Loucy (cell line): Measurements from ENCODE around the gene LPP.

Experiments used
- H2AFZ ChIP-seq: fragments of 200-600 bp; sonication (generic); 2 replicates; pipeline ENCODE4 v1.6.0; 2016; ENCODE audit warnings: antibody characterized with exemption, mild to moderate bottlenecking, low read length, moderate library complexity
- H3F3A ChIP-seq: fragments of 200-600 bp; 2 replicates; pipeline ENCODE4 v1.6.0; 2016; ENCODE audit warnings: antibody characterized with exemption, low read depth, mild to moderate bottlenecking
- H3K27me3 ChIP-seq: fragments of 200-600 bp; sonication (generic); 2 replicates; pipeline ENCODE4 v1.6.1; 2014; ENCODE audit warnings: low read length, mild to moderate bottlenecking; ENCODE audit not compliant: insufficient read depth, poor library complexity, severe bottlenecking
- H3K36me3 ChIP-seq: fragments of 200-600 bp; sonication (generic); 2 replicates; pipeline ENCODE4 v1.6.1; 2016; ENCODE audit warnings: low read length; ENCODE audit not compliant: insufficient read depth
- H3K4me1 ChIP-seq: fragments of 200-600 bp; sonication (generic); 2 replicates; pipeline ENCODE4 v1.5.1; 2014; ENCODE audit warnings: low read length, mild to moderate bottlenecking; ENCODE audit not compliant: insufficient read depth, poor library complexity, severe bottlenecking
- H3K4me2 ChIP-seq: fragments of 200-600 bp; sonication (generic); 2 replicates; pipeline ENCODE4 v1.6.0; 2014; ENCODE audit warnings: antibody characterized with exemption, low read length, low read depth, mild to moderate bottlenecking; ENCODE audit not compliant: poor library complexity, severe bottlenecking
- H3K4me3 ChIP-seq: fragments of 200-600 bp; sonication (generic); 2 replicates; pipeline ENCODE4 v1.5.1; 2014; ENCODE audit warnings: low read length, mild to moderate bottlenecking, mixed read lengths; ENCODE audit not compliant: poor library complexity, severe bottlenecking
- H3K79me2 ChIP-seq: fragments of 200-600 bp; sonication (generic); 2 replicates; pipeline ENCODE4 v1.6.1; 2014; ENCODE audit warnings: low read length; ENCODE audit not compliant: insufficient read depth
- H3K9ac ChIP-seq: fragments of 200-600 bp; sonication (generic); 2 replicates; pipeline ENCODE4 v1.6.0; 2014; ENCODE audit warnings: mild to moderate bottlenecking, low read depth, low read length, moderate library complexity; ENCODE audit not compliant: poor library complexity, severe bottlenecking
- H3K9me2 ChIP-seq: fragments of 200-600 bp; sonication (generic); replicated peaks from 2 replicates; pipeline ENCODE4 v1.6.1; 2016; ENCODE audit warnings: low read depth, low read length, mixed read lengths
- H3K9me3 ChIP-seq: fragments of 200-600 bp; sonication (generic); 2 replicates; pipeline ENCODE4 v1.6.1; 2014; ENCODE audit warnings: mild to moderate bottlenecking, antibody characterized with exemption, low read length, low read depth; ENCODE audit not compliant: insufficient read depth
- H4K20me1 ChIP-seq: fragments of 200-600 bp; sonication (generic); 2 replicates; pipeline ENCODE4 v1.6.0; 2014; ENCODE audit warnings: antibody characterized with exemption, low read length, mild to moderate bottlenecking; ENCODE audit not compliant: insufficient read depth, poor library complexity, severe bottlenecking
- EZH2phosphoT487 ChIP-seq: fragments of 200-600 bp; IDR thresholded peaks from 2 replicates; pipeline ENCODE4 v1.6.1; 2018; ENCODE audit warnings: antibody characterized with exemption, mild to moderate bottlenecking, moderate library complexity, borderline replicate concordance
- TF ChIP-seq, protein P1 (sequence below): fragments of 200-600 bp; sonication (generic); conservative IDR thresholded peaks from 2 replicates; pipeline ENCODE4 v1.5.1; 2014; ENCODE audit warnings: mild to moderate bottlenecking, antibody characterized with exemption, low read length

LPP gene

DNA sequence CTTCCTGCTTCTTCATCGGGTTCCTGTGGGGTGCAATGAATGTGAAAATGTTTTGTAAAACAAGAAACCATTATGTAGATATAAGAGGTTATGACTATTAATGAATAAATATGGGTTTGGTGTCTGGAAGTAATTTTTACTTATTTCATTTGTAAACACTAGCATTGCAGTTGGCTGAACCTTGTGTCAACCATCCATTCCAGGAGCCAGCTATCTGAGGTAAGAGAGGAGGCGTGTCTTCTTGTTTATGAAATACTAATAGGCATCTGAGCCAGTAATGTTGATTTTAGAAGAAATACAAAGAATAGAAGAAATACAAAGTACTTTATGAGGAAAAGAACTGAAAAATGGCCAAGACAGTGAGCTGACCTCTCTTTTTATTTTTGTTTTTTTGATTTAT, 187.5 kb downstream of the LPP start:
- Histone ChIP-seq H3K79me2 (peaks cover 22% of the 10 kb centered on the region), H3K4me1 (peaks cover 47% of the 10 kb centered on the region), H3K9me3 (no peaks in the 10 kb centered on the region), H3K4me2 (no peak overlapping the region), H3K27me3 (no peaks in the 10 kb centered on the region), H3K4me3 (no peak overlapping the region), H3F3A (no peaks in the 10 kb centered on the region), H3K9me2 (no peaks in the 10 kb centered on the region), H4K20me1 (no peaks in the 10 kb centered on the region), H3K36me3 (no peaks in the 10 kb centered on the region), H2AFZ (no peak overlapping the region), H3K9ac (no peak overlapping the region)
- TF ChIP-seq EZH2phosphoT487, result no peak
- TF ChIP-seq, protein P1, sequence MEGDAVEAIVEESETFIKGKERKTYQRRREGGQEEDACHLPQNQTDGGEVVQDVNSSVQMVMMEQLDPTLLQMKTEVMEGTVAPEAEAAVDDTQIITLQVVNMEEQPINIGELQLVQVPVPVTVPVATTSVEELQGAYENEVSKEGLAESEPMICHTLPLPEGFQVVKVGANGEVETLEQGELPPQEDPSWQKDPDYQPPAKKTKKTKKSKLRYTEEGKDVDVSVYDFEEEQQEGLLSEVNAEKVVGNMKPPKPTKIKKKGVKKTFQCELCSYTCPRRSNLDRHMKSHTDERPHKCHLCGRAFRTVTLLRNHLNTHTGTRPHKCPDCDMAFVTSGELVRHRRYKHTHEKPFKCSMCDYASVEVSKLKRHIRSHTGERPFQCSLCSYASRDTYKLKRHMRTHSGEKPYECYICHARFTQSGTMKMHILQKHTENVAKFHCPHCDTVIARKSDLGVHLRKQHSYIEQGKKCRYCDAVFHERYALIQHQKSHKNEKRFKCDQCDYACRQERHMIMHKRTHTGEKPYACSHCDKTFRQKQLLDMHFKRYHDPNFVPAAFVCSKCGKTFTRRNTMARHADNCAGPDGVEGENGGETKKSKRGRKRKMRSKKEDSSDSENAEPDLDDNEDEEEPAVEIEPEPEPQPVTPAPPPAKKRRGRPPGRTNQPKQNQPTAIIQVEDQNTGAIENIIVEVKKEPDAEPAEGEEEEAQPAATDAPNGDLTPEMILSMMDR, result no peak

DNA sequence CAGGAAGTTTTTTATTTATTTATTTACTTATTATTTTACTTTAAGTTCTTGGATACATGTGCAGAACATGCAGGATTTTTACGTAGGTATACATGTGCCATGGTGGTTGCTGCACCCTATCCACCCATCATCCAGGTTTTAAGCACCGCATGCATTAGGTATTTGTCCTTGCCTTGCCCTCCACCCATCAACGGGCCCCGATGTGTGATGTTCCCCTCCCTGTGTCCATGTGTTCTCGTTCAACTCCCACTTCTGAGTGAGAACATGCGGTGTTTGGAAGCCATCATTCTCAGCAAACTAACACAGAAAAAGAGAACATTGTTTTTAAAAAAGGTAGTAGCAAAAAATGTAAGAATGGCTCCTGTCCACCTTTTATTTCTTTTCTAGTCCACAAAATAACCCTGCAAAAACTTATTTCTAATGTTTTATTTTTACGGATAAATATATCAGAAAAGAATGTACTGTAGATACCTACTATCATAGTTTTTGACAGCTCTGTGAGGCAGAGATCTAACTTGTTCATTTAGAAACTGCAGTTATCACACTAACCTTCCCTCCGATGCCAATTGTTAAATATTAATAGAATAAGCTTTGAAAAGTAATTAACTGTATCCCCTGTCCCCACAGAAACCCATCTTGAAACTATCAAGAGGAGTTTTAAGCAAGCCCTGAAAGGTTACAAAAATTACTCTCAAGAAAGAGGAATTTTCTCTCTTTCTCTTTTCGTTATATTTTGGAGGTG, 189.2 kb downstream of the LPP start:
- peaks cover 7% of the 10 kb centered on the region for H3K79me2 ChIP-seq
- H3K4me1 ChIP-seq, result peaks cover 31% of the 10 kb centered on the region
- no peak overlapping the region for H3K4me2 ChIP-seq
- H3K9ac ChIP-seq, result no peak overlapping the region
- H2AFZ ChIP-seq, result no peak overlapping the region
- H3K27me3 ChIP-seq, result no peaks in the 10 kb centered on the region
- no peaks in the 10 kb centered on the region for H3K9me2 ChIP-seq
- H3F3A ChIP-seq, result no peaks in the 10 kb centered on the region
- no peaks in the 10 kb centered on the region for H4K20me1 ChIP-seq
- H3K36me3 ChIP-seq, result no peaks in the 10 kb centered on the region
- H3K9me3 ChIP-seq, result no peaks in the 10 kb centered on the region
- no peak for TF ChIP-seq EZH2phosphoT487
- TF ChIP-seq, protein P1, result no peak
- H3K4me3 ChIP-seq, result no peak overlapping the region

DNA sequence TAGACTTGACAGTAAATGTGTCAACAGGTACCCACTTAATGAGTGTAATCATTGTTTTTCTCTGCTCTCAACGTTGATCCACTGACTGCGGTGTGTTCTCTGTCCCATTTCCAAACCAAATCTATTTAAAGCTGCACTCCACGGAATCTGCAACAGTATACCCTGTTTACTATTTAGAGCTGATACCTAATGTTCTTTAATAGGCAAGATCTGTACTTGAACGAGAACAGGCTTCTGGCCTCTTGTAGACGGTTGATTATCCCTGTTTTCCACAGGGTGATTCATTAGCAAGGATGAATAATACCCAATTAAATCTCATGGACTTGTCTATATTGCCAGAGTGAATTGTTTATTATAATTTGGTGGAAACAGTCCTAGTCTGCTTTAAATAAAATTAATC, 189.9 kb downstream of the LPP start:
- Histone ChIP-seq H3K9ac (no peak overlapping the region), H3K4me3 (no peak overlapping the region), H2AFZ (no peak overlapping the region), H3K9me2 (no peaks in the 10 kb centered on the region), H3K27me3 (no peaks in the 10 kb centered on the region), H3K36me3 (no peaks in the 10 kb centered on the region), H3K9me3 (no peaks in the 10 kb centered on the region), H3K4me2 (no peak overlapping the region), H3F3A (no peaks in the 10 kb centered on the region), H4K20me1 (no peaks in the 10 kb centered on the region), H3K4me1 (peaks cover 24% of the 10 kb centered on the region), H3K79me2 (peaks cover 2% of the 10 kb centered on the region)
- no peak for TF ChIP-seq EZH2phosphoT487
- TF ChIP-seq, protein P1, result no peak
